Measurements from ENCODE around the gene FBXO46. TPM values are rescaled to one million over a fixed set of nuclear protein-coding genes. Genes with fewer than 3 reads are reported as not detected.

FBXO46 gene
- total RNA-seq (2014; rRNA removed; shearing (Covaris generic)), result 9.3 and 10.8 TPM in 2 replicates

- DNase-seq, result peak; percentile 99
- Histone ChIP-seq H3K36me3 (no peaks in the 10 kb centered on the region), H3K4me3 (peak within 1 kb of the TSS; percentile 73), H3K27me3 (no peaks in the 10 kb centered on the region), H3K9me3 (replicated peaks) (no peaks in the 10 kb centered on the region), H3K27ac (peak within 1 kb of the TSS; percentile 40), H3K4me1 (no peaks in the 10 kb centered on the region)
Measured at GRCh38 chr19:45730368-45731288, at the start of gene FBXO46. TSS of gene FBXO46 (minus strand) at chr19:45730896. CDS start at chr19:45713495, 17,401 bp downstream.

- Histone ChIP-seq H3K36me3 (peaks cover 55% of the 10 kb centered on the region), H3K27me3 (no peaks in the 10 kb centered on the region), H3K27ac (peak overlapping the region; percentile 99), H3K4me1 (peaks cover 23% of the 10 kb centered on the region), H3K9me3 (replicated peaks) (no peaks in the 10 kb centered on the region), H3K4me3 (peak overlapping the region; percentile 84)
- no peak for DNase-seq
Measured at GRCh38 chr19:45780146-45780447, 49.4 kb upstream of the FBXO46 start.

- peak; percentile 77 to 80 for DNase-seq
- Histone ChIP-seq H3K27me3 (no peaks in the 10 kb centered on the region), H3K4me3 (peak overlapping the region; percentile 84; the same call in 1 of the 2 replicates), H3K9me3 (replicated peaks) (no peaks in the 10 kb centered on the region), H3K4me1 (peaks cover 18% of the 10 kb centered on the region), H3K27ac (peak overlapping the region; percentile 99; the same call in 1 of the 2 replicates), H3K36me3 (peaks cover 57% of the 10 kb centered on the region)
Measured at GRCh38 chr19:45779231-45780145, 48.8 kb upstream of the FBXO46 start.

- H3K9me3 ChIP-seq (replicated peaks), result no peaks in the 10 kb centered on the region
- DNase-seq, result no peak
- peaks cover 11% of the 10 kb centered on the region for H3K4me1 ChIP-seq
- peaks cover 65% of the 10 kb centered on the region for H3K36me3 ChIP-seq
- no peak overlapping the region for H3K27ac ChIP-seq
- no peak overlapping the region for H3K4me3 ChIP-seq
- H3K27me3 ChIP-seq, result no peaks in the 10 kb centered on the region
Measured at GRCh38 chr19:45778010-45778661, 47.4 kb upstream of the FBXO46 start.

- Histone ChIP-seq H3K27ac (no peak overlapping the region), H3K27me3 (no peaks in the 10 kb centered on the region), H3K4me3 (no peak overlapping the region), H3K9me3 (replicated peaks) (no peaks in the 10 kb centered on the region), H3K4me1 (peaks cover 9% of the 10 kb centered on the region), H3K36me3 (peaks cover 69% of the 10 kb centered on the region)
- no peak for DNase-seq
Measured at GRCh38 chr19:45777395-45777961, 46.8 kb upstream of the FBXO46 start.

- peaks cover 62% of the 10 kb centered on the region for H3K36me3 ChIP-seq
Measured at GRCh38 chr19:45774765-45775164, 44.1 kb upstream of the FBXO46 start.

GRCh38 chr19:45773384-45773783 is 42.7 kb upstream of the FBXO46 start:
- H3K27ac ChIP-seq, result 0 out of 2 replicates have a peak overlapping the region, but pooled peaks have one; percentile 3
- peaks cover 8% of the 10 kb centered on the region; the same call in 1 of the 2 replicates for H3K4me1 ChIP-seq
- no peak overlapping the region for H3K4me3 ChIP-seq
- no peaks in the 10 kb centered on the region for H3K9me3 ChIP-seq (replicated peaks)
- H3K36me3 ChIP-seq, result peaks cover 49% of the 10 kb centered on the region
- no peak for DNase-seq
- H3K27me3 ChIP-seq, result no peaks in the 10 kb centered on the region

More at GRCh38 chr19:45774765-45775164, 44.1 kb upstream of the FBXO46 start:
- Histone ChIP-seq H3K27ac (no peak overlapping the region), H3K9me3 (replicated peaks) (no peaks in the 10 kb centered on the region), H3K4me1 (peaks cover 7% of the 10 kb centered on the region), H3K27me3 (no peaks in the 10 kb centered on the region), H3K4me3 (no peak overlapping the region)
- DNase-seq, result no peak

- H3K36me3 ChIP-seq, result peaks cover 44% of the 10 kb centered on the region
- no peaks in the 10 kb centered on the region for H3K27me3 ChIP-seq
- 0 out of 2 replicates have a peak overlapping the region, but pooled peaks have one; percentile 3 for H3K27ac ChIP-seq
- no peaks in the 10 kb centered on the region for H3K9me3 ChIP-seq (replicated peaks)
- H3K4me3 ChIP-seq, result no peak overlapping the region
- peaks cover 8% of the 10 kb centered on the region; the same call in 1 of the 2 replicates for H3K4me1 ChIP-seq
- DNase-seq, result no peak
Measured at GRCh38 chr19:45772912-45773311, 42.2 kb upstream of the FBXO46 start.

GRCh38 chr19:45772130-45772840 is 41.6 kb upstream of the FBXO46 start:
- H3K27me3 ChIP-seq, result no peaks in the 10 kb centered on the region
- H3K4me1 ChIP-seq, result peaks cover 8% of the 10 kb centered on the region; the same call in 1 of the 2 replicates
- peaks cover 38% of the 10 kb centered on the region for H3K36me3 ChIP-seq
- DNase-seq, result no peak
- H3K9me3 ChIP-seq (replicated peaks), result no peaks in the 10 kb centered on the region
- H3K27ac ChIP-seq, result no peak overlapping the region
- no peak overlapping the region for H3K4me3 ChIP-seq

- H3K27me3 ChIP-seq, result no peaks in the 10 kb centered on the region
- peak in 1 of 2 experiments; percentile 25 for DNase-seq
- peaks cover 11% of the 10 kb centered on the region; the same call in 1 of the 2 replicates for H3K4me1 ChIP-seq
- H3K4me3 ChIP-seq, result no peak overlapping the region
- H3K27ac ChIP-seq, result no peak overlapping the region
- no peaks in the 10 kb centered on the region for H3K9me3 ChIP-seq (replicated peaks)
- peaks cover 29% of the 10 kb centered on the region for H3K36me3 ChIP-seq
Measured at GRCh38 chr19:45771311-45771933, 40.7 kb upstream of the FBXO46 start.

GRCh38 chr19:45770192-45771101 is 39.8 kb upstream of the FBXO46 start:
- peak overlapping the region; percentile 48 for H3K4me3 ChIP-seq
- peak overlapping the region; percentile 58 for H3K27ac ChIP-seq
- peak; percentile 98 to 99 for DNase-seq
- H3K9me3 ChIP-seq (replicated peaks), result no peaks in the 10 kb centered on the region
- H3K36me3 ChIP-seq, result peaks cover 26% of the 10 kb centered on the region
- H3K27me3 ChIP-seq, result no peaks in the 10 kb centered on the region
- H3K4me1 ChIP-seq, result peaks cover 12% of the 10 kb centered on the region; the same call in 1 of the 2 replicates

GRCh38 chr19:45769821-45770191 is 39.1 kb upstream of the FBXO46 start:
- H3K27ac ChIP-seq, result no peak overlapping the region
- H3K4me3 ChIP-seq, result peak overlapping the region; percentile 48
- no peak for DNase-seq
- H3K27me3 ChIP-seq, result no peaks in the 10 kb centered on the region
- H3K9me3 ChIP-seq (replicated peaks), result no peaks in the 10 kb centered on the region
- peaks cover 22% of the 10 kb centered on the region for H3K36me3 ChIP-seq
- H3K4me1 ChIP-seq, result peaks cover 17% of the 10 kb centered on the region; the same call in 1 of the 2 replicates
